Measurements from ENCODE around the gene DNM3. TPM values are rescaled to one million over a fixed set of nuclear protein-coding genes. Genes with fewer than 3 reads are reported as not detected.

DNM3 gene
- total and polyA plus RNA-seq, 2 of the 8 experiments (the other 6 are each of a cell fraction or from before 2014, with no cell fraction given) = 2.0 to 8.5 TPM

DNA sequence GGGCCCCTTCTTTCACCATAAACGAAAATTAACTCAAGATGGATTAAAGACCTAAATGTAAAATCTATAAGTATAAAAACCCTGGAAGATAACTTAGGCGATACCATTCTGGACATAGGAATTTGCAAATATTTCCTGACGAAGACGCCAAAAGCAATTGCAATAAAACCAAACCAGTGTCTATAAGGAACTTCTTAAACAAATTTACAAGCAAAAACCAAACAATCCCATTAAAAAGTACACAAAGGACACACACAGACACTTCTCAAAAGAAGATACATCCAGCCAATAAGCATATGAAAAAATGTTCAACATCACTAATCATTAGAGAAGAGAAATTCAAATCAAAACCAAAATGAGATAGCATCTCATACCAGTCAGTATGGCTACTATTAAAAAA, 500.4 kb downstream of the DNM3 start:
- H3K18ac ChIP-seq (ENCODE audit: extremely low read depth, low read length) = no peak overlapping the region
- POLR2A ChIA-PET (ENCODE audit: partially characterized antibody) = no interaction called here

More for the DNA sequence above, 500.4 kb downstream of the DNM3 start:
- DNase-seq (ENCODE audit: low read depth in 1 of 2, low spot score in 2 of 2) = no peak
- Histone ChIP-seq H3K14ac (ENCODE audit: insufficient read length) (no peak overlapping the region), H3K27ac (ENCODE audit: low read depth, low read length) (no peak overlapping the region), H2BK12ac (ENCODE audit: low read depth, low read length) (no peak overlapping the region), H2BK5ac (ENCODE audit: low read depth, low read length) (no peak overlapping the region), H3K36me3 (ENCODE audit: control insufficient read depth in 2 of 4, insufficient read depth in 4 of 4, low read length in 3 of 4) (no peaks in the 10 kb centered on the region), H2BK120ac (replicated peaks; ENCODE audit: low read depth, low read length) (no peak overlapping the region), H3K9ac (replicated peaks in 1 of 4; ENCODE audit: extremely low read depth in 1 of 4, low read depth in 3 of 4, low read length in 3 of 4) (no peak overlapping the region), H3K4me1 (replicated peaks in 1 of 4; ENCODE audit: control insufficient read depth in 3 of 4, insufficient read depth in 4 of 4, low read length in 3 of 4) (peaks cover 0 to 4% (median 0%) of the 10 kb centered on the region in 4 experiments; a peak in 2 of 7 replicates), H3K27me3 (replicated peaks in 1 of 4; ENCODE audit: control insufficient read depth in 3 of 4, extremely low read depth in 1 of 4, insufficient read depth in 3 of 4, low read length in 3 of 4) (no peaks in the 10 kb centered on the region), H3K23me2 (ENCODE audit: low read depth, low read length) (no peaks in the 10 kb centered on the region), H3K4me2 (ENCODE audit: insufficient read depth in 1 of 2, low read depth in 2 of 2, low read length in 2 of 2) (no peak overlapping the region), H4K91ac (replicated peaks; ENCODE audit: insufficient read length, low read length) (no peak overlapping the region), H4K20me1 (replicated peaks in 1 of 2; ENCODE audit: control insufficient read depth in 1 of 2, insufficient read depth in 2 of 2, low read length in 2 of 2) (no peaks in the 10 kb centered on the region), H4K5ac (ENCODE audit: insufficient read length, low read depth, low read length) (no peak overlapping the region), H2BK15ac (ENCODE audit: low read length) (no peak overlapping the region), H2AFZ (ENCODE audit: low read length) (no peak overlapping the region), H3K9me3 (ENCODE audit: insufficient read depth in 2 of 2, low read depth in 1 of 2, low read length in 1 of 2) (peaks cover 0 to 2% of the 10 kb centered on the region in 2 experiments; a peak in 1 of 4 replicates), H3K4me3 (ENCODE audit: extremely low read depth in 1 of 4, insufficient read depth in 2 of 4, low read depth in 3 of 4, low read length in 4 of 4) (no peak overlapping the region), H3K56ac (replicated peaks; ENCODE audit: insufficient read length, low read depth, low read length) (no peak overlapping the region), H2BK20ac (ENCODE audit: low read length) (no peak overlapping the region), H3K23ac (ENCODE audit: insufficient read length) (no peak overlapping the region), H3K79me2 (ENCODE audit: control insufficient read depth in 1 of 2, insufficient read depth in 2 of 2, low read length in 2 of 2) (no peaks in the 10 kb centered on the region), H3K79me1 (ENCODE audit: low read depth, low read length) (no peaks in the 10 kb centered on the region), H4K8ac (ENCODE audit: extremely low read depth, insufficient read depth, low read length) (no peak overlapping the region), H2AK5ac (ENCODE audit: low read depth, low read length) (no peak overlapping the region), H3K4ac (replicated peaks; ENCODE audit: insufficient read length, low read depth, low read length) (no peak overlapping the region)
- TF ChIP-seq POLR2A (IDR thresholded peaks at IDR 0.05; ENCODE audit: control extremely low read depth in 1 of 2, low read depth in 2 of 2, low read length in 2 of 2) = no peak
- no peak for TF ChIP-seq SIX5 (IDR thresholded peaks at IDR 0.05; ENCODE audit: low read depth, low read length)
- TF ChIP-seq, protein P1, sequence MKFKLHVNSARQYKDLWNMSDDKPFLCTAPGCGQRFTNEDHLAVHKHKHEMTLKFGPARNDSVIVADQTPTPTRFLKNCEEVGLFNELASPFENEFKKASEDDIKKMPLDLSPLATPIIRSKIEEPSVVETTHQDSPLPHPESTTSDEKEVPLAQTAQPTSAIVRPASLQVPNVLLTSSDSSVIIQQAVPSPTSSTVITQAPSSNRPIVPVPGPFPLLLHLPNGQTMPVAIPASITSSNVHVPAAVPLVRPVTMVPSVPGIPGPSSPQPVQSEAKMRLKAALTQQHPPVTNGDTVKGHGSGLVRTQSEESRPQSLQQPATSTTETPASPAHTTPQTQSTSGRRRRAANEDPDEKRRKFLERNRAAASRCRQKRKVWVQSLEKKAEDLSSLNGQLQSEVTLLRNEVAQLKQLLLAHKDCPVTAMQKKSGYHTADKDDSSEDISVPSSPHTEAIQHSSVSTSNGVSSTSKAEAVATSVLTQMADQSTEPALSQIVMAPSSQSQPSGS (IDR thresholded peaks at IDR 0.05; ENCODE audit: low read length) = no peak
- no peak for TF ChIP-seq CREB1 (IDR thresholded peaks at IDR 0.05)
- TF ChIP-seq TAF7 (optimal IDR thresholded peaks at IDR 0.05; ENCODE audit: borderline replicate concordance, low read depth, low read length) = no peak
- TF ChIP-seq HDAC6 (IDR thresholded peaks at IDR 0.05; ENCODE audit: low read depth, low read length) = no peak
- TF ChIP-seq SUZ12 (IDR thresholded peaks at IDR 0.05; ENCODE audit: low read length) = no peak
- TF ChIP-seq TBP (IDR thresholded peaks at IDR 0.05; ENCODE audit: low read depth, low read length) = no peak
- no peak for TF ChIP-seq KDM5A (IDR thresholded peaks at IDR 0.05; ENCODE audit: low read length)
- no peak for TF ChIP-seq RXRA (IDR thresholded peaks at IDR 0.05; ENCODE audit: insufficient read depth, low read depth, low read length)
- TF ChIP-seq, protein P2, sequence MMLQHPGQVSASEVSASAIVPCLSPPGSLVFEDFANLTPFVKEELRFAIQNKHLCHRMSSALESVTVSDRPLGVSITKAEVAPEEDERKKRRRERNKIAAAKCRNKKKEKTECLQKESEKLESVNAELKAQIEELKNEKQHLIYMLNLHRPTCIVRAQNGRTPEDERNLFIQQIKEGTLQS (IDR thresholded peaks at IDR 0.05; ENCODE audit: insufficient read depth, low read depth, low read length) = no peak
- TF ChIP-seq SP2 (IDR thresholded peaks at IDR 0.05; ENCODE audit: low read length) = no peak
- TF ChIP-seq EGR1 (IDR thresholded peaks at IDR 0.05; ENCODE audit: borderline replicate concordance, low read depth, low read length) = no peak
- TF ChIP-seq CBX8 (IDR thresholded peaks at IDR 0.05; ENCODE audit: borderline replicate concordance, low read depth, low read length) = no peak
- 93% methylated on average over 4 of the region's 4 CpGs; no CpG with 5 or more reads in 1 of the 2 experiments for WGBS, 2 experiments (ENCODE audit: extremely low coverage in 1 of 2, insufficient coverage in 1 of 2, insufficient read length in 1 of 2, insufficient replicate concordance in 2 of 2, low coverage in 1 of 2, low lambda C conversion rate in 2 of 2, missing lambda C conversion rate in 1 of 2)
- CTCF ChIA-PET (ENCODE audit: partially characterized antibody) = no interaction called here
- FAIRE-seq = no peak

All from H1 (cell line).